Neural progenitor cell (in vitro differentiated cells): ENCODE measurements around the gene TRMT61A. TPM values are rescaled to one million over a fixed set of nuclear protein-coding genes. Genes with fewer than 3 reads are reported as not detected.

Source experiments
- DNase-seq: peaks from one replicate; pipeline ENCODE4 v3.0.0-alpha.2; 2016; ENCODE audit warnings: low spot score
- H2AFZ ChIP-seq: fragments of 200-600 bp; sonication (generic); replicated peaks from 2 replicates; pipeline ENCODE4 v1.6.1; 2016; ENCODE audit warnings: antibody characterized with exemption
- H3F3A ChIP-seq: fragments of 200-600 bp; sonication (generic); 2 replicates; pipeline ENCODE4 v1.6.1; 2016; ENCODE audit warnings: antibody characterized with exemption, low read depth
- H3K27ac ChIP-seq: fragments of 200-600 bp; sonication (generic); 2 replicates; pipeline ENCODE4 v1.5.1; 2016; ENCODE audit warnings: mild to moderate bottlenecking
- H3K27me3 ChIP-seq: fragments of 200-600 bp; sonication (generic); 2 replicates; pipeline ENCODE4 v1.6.1; 2016; ENCODE audit warnings: mild to moderate bottlenecking, moderate library complexity
- H3K36me3 ChIP-seq: fragments of 200-600 bp; sonication (generic); 2 replicates; pipeline ENCODE4 v1.5.1; 2016
- H3K4me1 ChIP-seq: fragments of 200-600 bp; sonication (generic); 2 replicates; pipeline ENCODE4 v1.6.1; 2016; ENCODE audit warnings: mixed run types
- H3K4me2 ChIP-seq: fragments of 200-600 bp; sonication (generic); 2 replicates; pipeline ENCODE4 v1.6.1; 2016
- H3K4me3 ChIP-seq: fragments of 200-600 bp; sonication (generic); 2 replicates; pipeline ENCODE4 v1.5.1; 2016
- H3K79me2 ChIP-seq: fragments of 200-600 bp; sonication (generic); 2 replicates; pipeline ENCODE4 v1.6.1; 2016; ENCODE audit warnings: low read depth
- H3K9ac ChIP-seq: fragments of 200-600 bp; sonication (generic); 2 replicates; pipeline ENCODE4 v1.6.1; 2016
- H3K9me3 ChIP-seq: fragments of 200-600 bp; sonication (generic); 2 replicates; pipeline ENCODE4 v1.5.1; 2016; ENCODE audit warnings: low read depth
- H4K20me1 ChIP-seq: fragments of 200-600 bp; sonication (generic); 2 replicates; pipeline ENCODE4 v1.6.1; 2016; ENCODE audit warnings: low read depth
- H3K27ac Mint-ChIP-seq: 3 replicates; pipeline ENCODE4 v1.8.0; 2021; ENCODE audit warnings: mixed read lengths
- H3K27me3 Mint-ChIP-seq: 2 replicates; pipeline ENCODE4 v1.8.0; 2022; ENCODE audit warnings: low read depth, mild to moderate bottlenecking, inconsistent platforms, moderate library complexity, mixed read lengths; ENCODE audit not compliant: insufficient read depth
- H3K36me3 Mint-ChIP-seq: 3 replicates; pipeline ENCODE4 v1.8.0; 2021; ENCODE audit warnings: mixed read lengths
- H3K4me1 Mint-ChIP-seq: 3 replicates; pipeline ENCODE4 v1.8.0; 2021; ENCODE audit warnings: mixed read lengths
- H3K4me3 Mint-ChIP-seq: 3 replicates; pipeline ENCODE4 v1.8.0; 2021; ENCODE audit warnings: mild to moderate bottlenecking, moderate library complexity, mixed read lengths
- H3K9me3 Mint-ChIP-seq: 3 replicates; pipeline ENCODE4 v1.8.0; 2020; ENCODE audit warnings: mixed read lengths
- CTCF ChIP-seq: fragments of 200-600 bp; sonication (generic); IDR thresholded peaks from 2 replicates; pipeline ENCODE4 v1.5.1; 2017; ENCODE audit warnings: antibody characterized with exemption, mild to moderate bottlenecking
- EZH2 ChIP-seq: fragments of 200-600 bp; sonication (generic); IDR thresholded peaks from 2 replicates; pipeline ENCODE4 v1.6.1; 2017; ENCODE audit warnings: antibody characterized with exemption, mild to moderate bottlenecking, moderate library complexity
- EZH2phosphoT487 ChIP-seq: fragments of 200-600 bp; sonication (generic); IDR thresholded peaks from 2 replicates; pipeline ENCODE4 v1.6.1; 2017; ENCODE audit warnings: antibody characterized with exemption
- total RNA-seq: library from RNA; depleted of rRNA; stranded (reverse); fragments of >200 nt; gene quantifications from 2 replicates; pipeline ENCODE4 v1.2.3, GENCODE V29; 2015; ENCODE audit warnings: low replicate concordance

The TRMT61A gene
- total RNA-seq, 1 donor from 2014 or later = 1.2 TPM

GRCh38 chr14:103550451-103551337, 21.7 kb downstream of the TRMT61A start:
- Histone ChIP-seq H3K4me3 (no peak overlapping the region), H3K79me2 (no peaks in the 10 kb centered on the region), H3K9ac (no peak overlapping the region), H2AFZ (no peak overlapping the region), H4K20me1 (no peaks in the 10 kb centered on the region), H3K9me3 (no peaks in the 10 kb centered on the region), H3F3A (no peaks in the 10 kb centered on the region), H3K27ac (no peak overlapping the region), H3K36me3 (no peaks in the 10 kb centered on the region), H3K4me1 (no peaks in the 10 kb centered on the region), H3K4me2 (no peak overlapping the region), H3K27me3 (no peaks in the 10 kb centered on the region)
- H3K27ac Mint-ChIP-seq = peak overlapping the region; percentile 46
- DNase-seq = no peak
- peaks cover 7% of the 10 kb centered on the region for H3K36me3 Mint-ChIP-seq
- H3K9me3 Mint-ChIP-seq = peaks cover 2% of the 10 kb centered on the region
- H3K4me1 Mint-ChIP-seq = peaks cover 8% of the 10 kb centered on the region
- no peak overlapping the region for H3K4me3 Mint-ChIP-seq
- TF ChIP-seq CTCF = no peak
- TF ChIP-seq EZH2phosphoT487 = no peak
- TF ChIP-seq EZH2 = no peak
- H3K27me3 Mint-ChIP-seq = peaks cover 9% of the 10 kb centered on the region

GRCh38 chr14:103551338-103551762, 22.4 kb downstream of the TRMT61A start:
- no peak for DNase-seq
- Histone ChIP-seq H2AFZ (no peak overlapping the region), H3K4me1 (no peaks in the 10 kb centered on the region), H3K79me2 (no peaks in the 10 kb centered on the region), H3K27ac (no peak overlapping the region), H3K9ac (peak overlapping the region; percentile 32), H3K27me3 (no peaks in the 10 kb centered on the region), H4K20me1 (no peaks in the 10 kb centered on the region), H3K4me3 (no peak overlapping the region), H3K9me3 (no peaks in the 10 kb centered on the region), H3K4me2 (no peak overlapping the region), H3K36me3 (no peaks in the 10 kb centered on the region), H3F3A (no peaks in the 10 kb centered on the region)
- TF ChIP-seq EZH2phosphoT487 (no peak), EZH2 (no peak), CTCF (no peak)
- Mint-ChIP-seq H3K4me3 (peak overlapping the region; percentile 67), H3K9me3 (peaks cover 2% of the 10 kb centered on the region), H3K36me3 (peaks cover 7% of the 10 kb centered on the region), H3K27me3 (peaks cover 8% of the 10 kb centered on the region), H3K4me1 (peaks cover 5% of the 10 kb centered on the region), H3K27ac (peak overlapping the region; percentile 91)

GRCh38 chr14:103552011-103552845, 23.2 kb downstream of the TRMT61A start:
- H3K4me1 Mint-ChIP-seq = peaks cover 8% of the 10 kb centered on the region
- Histone ChIP-seq H3K9me3 (no peaks in the 10 kb centered on the region), H3F3A (no peaks in the 10 kb centered on the region), H3K4me3 (no peak overlapping the region), H3K4me2 (no peak overlapping the region), H2AFZ (no peak overlapping the region), H4K20me1 (no peaks in the 10 kb centered on the region), H3K27me3 (no peaks in the 10 kb centered on the region), H3K4me1 (no peaks in the 10 kb centered on the region), H3K36me3 (no peaks in the 10 kb centered on the region), H3K79me2 (peaks cover 6% of the 10 kb centered on the region), H3K27ac (no peak overlapping the region), H3K9ac (no peak overlapping the region)
- peaks cover 2% of the 10 kb centered on the region for H3K9me3 Mint-ChIP-seq
- H3K27me3 Mint-ChIP-seq = peaks cover 8% of the 10 kb centered on the region
- no peak overlapping the region for H3K4me3 Mint-ChIP-seq
- TF ChIP-seq EZH2 (no peak), CTCF (no peak), EZH2phosphoT487 (no peak)
- DNase-seq = no peak
- peak overlapping the region; percentile 91 for H3K27ac Mint-ChIP-seq
- peaks cover 7% of the 10 kb centered on the region for H3K36me3 Mint-ChIP-seq
